LNCaP clone FGC (cell line): Measurements from ENCODE around the gene RELL2.
A peak's percentile ranks its signal among the peaks of the same experiment; 100 is the strongest.

Source experiments
- DNase-seq: peaks from one replicate; pipeline ENCODE4 v3.0.0-alpha.2; 2011; ENCODE audit warnings: low read depth
- H3K4me3 ChIP-seq: 2 replicates; pipeline ENCODE4 v1.5.1; 2011; ENCODE audit warnings: mild to moderate bottlenecking, low read depth, low read length, control low read depth
- TF ChIP-seq, protein P1 (sequence below): IDR thresholded peaks from 2 replicates; pipeline ENCODE4 v1.5.1; 2012; ENCODE audit warnings: mild to moderate bottlenecking; ENCODE audit not compliant: control insufficient read depth, insufficient read depth; ENCODE audit errors: extremely low read depth

RELL2 gene, protein sequence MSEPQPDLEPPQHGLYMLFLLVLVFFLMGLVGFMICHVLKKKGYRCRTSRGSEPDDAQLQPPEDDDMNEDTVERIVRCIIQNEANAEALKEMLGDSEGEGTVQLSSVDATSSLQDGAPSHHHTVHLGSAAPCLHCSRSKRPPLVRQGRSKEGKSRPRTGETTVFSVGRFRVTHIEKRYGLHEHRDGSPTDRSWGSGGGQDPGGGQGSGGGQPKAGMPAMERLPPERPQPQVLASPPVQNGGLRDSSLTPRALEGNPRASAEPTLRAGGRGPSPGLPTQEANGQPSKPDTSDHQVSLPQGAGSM

GRCh38 chr5:141636413-141637122 lies at the start of gene RELL2, which contains the start of gene HDAC3:
Gene RELL2, plus strand, starts transcription at chr5:141636997. Its CDS starts 1,229 bp downstream, at chr5:141638226.
Gene HDAC3, minus strand, starts transcription at chr5:141636849. Its CDS starts 59 bp downstream, at chr5:141636790.
- no peak for DNase-seq
- H3K4me3 ChIP-seq = peak within 1 kb of the TSS; percentile 94
- TF ChIP-seq, protein P1, sequence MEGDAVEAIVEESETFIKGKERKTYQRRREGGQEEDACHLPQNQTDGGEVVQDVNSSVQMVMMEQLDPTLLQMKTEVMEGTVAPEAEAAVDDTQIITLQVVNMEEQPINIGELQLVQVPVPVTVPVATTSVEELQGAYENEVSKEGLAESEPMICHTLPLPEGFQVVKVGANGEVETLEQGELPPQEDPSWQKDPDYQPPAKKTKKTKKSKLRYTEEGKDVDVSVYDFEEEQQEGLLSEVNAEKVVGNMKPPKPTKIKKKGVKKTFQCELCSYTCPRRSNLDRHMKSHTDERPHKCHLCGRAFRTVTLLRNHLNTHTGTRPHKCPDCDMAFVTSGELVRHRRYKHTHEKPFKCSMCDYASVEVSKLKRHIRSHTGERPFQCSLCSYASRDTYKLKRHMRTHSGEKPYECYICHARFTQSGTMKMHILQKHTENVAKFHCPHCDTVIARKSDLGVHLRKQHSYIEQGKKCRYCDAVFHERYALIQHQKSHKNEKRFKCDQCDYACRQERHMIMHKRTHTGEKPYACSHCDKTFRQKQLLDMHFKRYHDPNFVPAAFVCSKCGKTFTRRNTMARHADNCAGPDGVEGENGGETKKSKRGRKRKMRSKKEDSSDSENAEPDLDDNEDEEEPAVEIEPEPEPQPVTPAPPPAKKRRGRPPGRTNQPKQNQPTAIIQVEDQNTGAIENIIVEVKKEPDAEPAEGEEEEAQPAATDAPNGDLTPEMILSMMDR = no peak

DNA sequence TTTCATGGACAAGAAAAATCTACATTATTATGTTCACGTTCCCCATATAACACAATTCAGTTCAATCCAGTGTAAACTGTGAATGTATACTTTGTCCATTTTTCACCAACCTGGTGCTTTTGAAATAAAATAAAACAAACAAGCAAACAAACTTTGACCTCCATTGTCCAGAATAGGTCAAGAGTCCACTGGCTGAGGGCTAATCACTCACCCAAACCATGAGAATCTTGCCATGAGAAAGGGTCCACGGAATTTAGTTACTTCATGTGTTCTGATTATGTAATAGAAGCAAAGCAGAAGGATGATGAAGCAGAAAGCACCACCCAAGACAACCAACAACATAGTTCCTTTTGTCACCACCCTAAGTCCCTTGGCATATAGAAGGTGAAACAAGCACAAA lies 46.7 kb upstream of the RELL2 start:
- TF ChIP-seq, protein P1 = no peak
- DNase-seq = no peak
- H3K4me3 ChIP-seq = no peak overlapping the region

- TF ChIP-seq, protein P1 = no peak
- H3K4me3 ChIP-seq = no peak overlapping the region
- DNase-seq = no peak
Measured at GRCh38 chr5:141596867-141597266, 39.9 kb upstream of the RELL2 start.

DNA sequence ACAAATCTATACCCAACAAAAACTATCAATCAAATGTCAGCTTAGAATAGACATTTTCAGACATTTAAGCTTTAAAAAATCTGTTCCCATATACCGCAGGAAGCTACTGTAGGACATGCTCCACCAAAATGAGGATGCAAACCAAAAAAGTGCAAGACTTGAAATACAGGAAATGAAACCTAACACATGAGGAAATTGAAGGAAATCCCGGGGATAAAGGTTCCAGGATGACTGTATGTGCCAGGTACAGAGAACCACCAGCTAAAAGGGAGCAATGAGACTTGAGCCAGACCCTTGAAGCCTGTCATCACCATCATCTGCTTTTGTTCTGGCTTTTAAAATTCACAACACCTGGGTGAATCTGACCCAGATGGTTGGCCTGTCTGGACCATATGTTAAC lies 39.4 kb upstream of the RELL2 start:
- H3K4me3 ChIP-seq = no peak overlapping the region
- no peak for DNase-seq
- TF ChIP-seq, protein P1 = no peak

DNA sequence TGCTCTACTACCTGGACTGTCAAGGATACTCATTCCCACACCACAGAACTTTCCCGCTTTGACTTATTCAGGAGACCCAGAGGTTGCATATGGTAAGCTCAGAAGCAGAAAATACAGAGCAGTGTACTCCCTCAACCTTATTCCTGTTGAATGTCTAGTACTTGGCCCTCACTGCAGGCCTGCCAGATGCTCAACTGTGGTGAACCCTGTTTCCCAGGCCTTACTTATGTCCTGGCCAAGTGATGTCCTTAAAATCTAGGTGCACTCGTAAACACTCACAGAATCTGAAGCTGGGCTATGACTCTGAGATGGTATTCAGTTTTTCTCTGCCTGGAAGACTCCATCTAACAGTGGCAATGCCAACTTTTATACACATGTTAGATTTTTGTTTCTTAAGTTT lies 39.0 kb upstream of the RELL2 start:
- DNase-seq = no peak
- H3K4me3 ChIP-seq = no peak overlapping the region
- TF ChIP-seq, protein P1 = no peak

GRCh38 chr5:141598391-141599345 lies 38.1 kb upstream of the RELL2 start:
- H3K4me3 ChIP-seq = no peak overlapping the region
- TF ChIP-seq, protein P1 = no peak
- DNase-seq = no peak
